ENCODE data around the gene RABGEF1.

DNA sequence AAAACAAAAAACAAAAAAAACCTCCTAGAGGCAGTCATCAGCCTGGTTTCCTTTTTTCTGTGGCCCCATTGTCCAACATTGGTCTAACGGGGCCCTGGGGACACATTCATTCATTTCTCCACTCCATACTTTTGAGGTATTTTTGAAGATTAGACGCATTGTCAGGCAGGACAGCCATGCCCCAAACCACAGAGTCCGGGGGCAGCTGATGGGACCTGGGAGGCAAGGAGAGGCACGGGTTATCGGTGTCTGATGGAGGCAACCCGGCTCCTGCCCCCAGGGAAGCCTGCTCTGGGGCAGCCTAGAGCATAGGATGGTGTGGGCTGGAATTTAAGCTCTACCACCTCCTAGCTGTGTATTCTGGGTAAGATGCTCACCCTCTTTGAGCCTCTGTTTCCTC is 6.5 kb upstream of the RABGEF1 start:
- TF ChIP-seq ZNF274 (IDR thresholded peaks at IDR 0.05; ENCODE audit: low read depth, low read length) = no peak
- TF ChIP-seq YY1 (IDR thresholded peaks at IDR 0.05; ENCODE audit: insufficient read depth, insufficient read length) = no peak
- no peak for TF ChIP-seq SUZ12 (IDR thresholded peaks at IDR 0.05; ENCODE audit: extremely low read depth, insufficient read depth, insufficient read length)
